Stimulated activated naive CD4-positive, alpha-beta T cell treated with Interleukin-2 at 50 U/mL for 16 hours (primary cell): ENCODE measurements around the gene WDR76.

Source experiments
- DNase-seq: peaks from one replicate; lab custom pipeline; 2025; lab: John Stamatoyannopoulos, UW

The WDR76 gene

GRCh38 chr15:43878446-43878845 lies 51.6 kb downstream of the WDR76 start:
- DNase-seq = no peak

GRCh38 chr15:43879386-43880355 lies 52.9 kb downstream of the WDR76 start:
- no peak for DNase-seq

GRCh38 chr15:43880406-43881194 lies 53.8 kb downstream of the WDR76 start:
- no peak for DNase-seq

GRCh38 chr15:43881245-43881644 lies 54.4 kb downstream of the WDR76 start:
- no peak for DNase-seq

- DNase-seq = no peak
Observed at GRCh38 chr15:43881944-43882343, 55.1 kb downstream of the WDR76 start.

GRCh38 chr15:43883571-43883970 lies 56.8 kb downstream of the WDR76 start:
- DNase-seq = no peak

- DNase-seq = no peak
Observed at GRCh38 chr15:43886558-43886957, 59.8 kb downstream of the WDR76 start.

GRCh38 chr15:43887901-43888300 lies 61.1 kb downstream of the WDR76 start:
- DNase-seq = no peak

GRCh38 chr15:43889042-43889441 lies 62.2 kb downstream of the WDR76 start:
- no peak for DNase-seq

- no peak for DNase-seq
Observed at GRCh38 chr15:43893956-43894355, 67.2 kb downstream of the WDR76 start.

GRCh38 chr15:43895586-43895985 lies 68.8 kb downstream of the WDR76 start:
- no peak for DNase-seq

- no peak for DNase-seq
Observed at GRCh38 chr15:43896543-43896942, 69.7 kb downstream of the WDR76 start.

- no peak for DNase-seq
Observed at GRCh38 chr15:43898891-43899290, 72.1 kb downstream of the WDR76 start.

GRCh38 chr15:43899928-43900327 lies 73.1 kb downstream of the WDR76 start:
- DNase-seq = no peak

GRCh38 chr15:43900996-43901395 lies 74.2 kb downstream of the WDR76 start:
- DNase-seq = no peak

GRCh38 chr15:43901495-43901894 lies 74.7 kb downstream of the WDR76 start:
- no peak for DNase-seq

- peak; percentile 10 for DNase-seq
Observed at GRCh38 chr15:43903864-43904290, 77.1 kb downstream of the WDR76 start.

GRCh38 chr15:43905755-43906154 lies 79.0 kb downstream of the WDR76 start:
- DNase-seq = no peak

- no peak for DNase-seq
Observed at GRCh38 chr15:43908516-43909050, 81.8 kb downstream of the WDR76 start.

- DNase-seq = no peak
Observed at GRCh38 chr15:43911235-43911781, 84.5 kb downstream of the WDR76 start.

GRCh38 chr15:43912208-43912607 lies 85.4 kb downstream of the WDR76 start:
- no peak for DNase-seq

- DNase-seq = no peak
Observed at GRCh38 chr15:43913026-43913780, 86.4 kb downstream of the WDR76 start.
